ENCODE data around the gene NUDT3. TPM values are rescaled to one million over a fixed set of nuclear protein-coding genes. Genes with fewer than 3 reads are reported as not detected.

Gene NUDT3
- total RNA-seq, 1 experiment from 2014 or later: 26.1 TPM

DNA sequence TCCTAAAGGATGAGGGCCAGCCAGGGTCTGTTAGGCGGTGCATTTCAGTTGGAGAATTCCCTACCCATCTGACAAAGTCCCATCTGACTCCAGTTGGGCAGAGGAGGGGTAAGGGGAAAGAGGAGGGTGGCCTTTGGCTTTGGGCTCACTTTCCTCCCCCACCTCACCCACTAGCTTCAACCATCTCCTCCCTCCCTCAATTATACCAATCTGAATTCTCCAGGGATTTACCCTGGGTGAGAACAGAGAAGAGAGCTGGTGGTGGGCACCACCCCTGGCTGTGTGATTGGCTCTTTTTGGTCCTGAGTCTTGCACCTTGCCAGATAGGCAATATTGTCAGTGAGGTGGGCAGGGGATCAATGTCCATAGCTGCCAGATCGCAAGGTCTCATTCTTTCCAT, 152.6 kb downstream of the NUDT3 start:
- DNase-seq (ENCODE audit: low read depth): no peak

DNA sequence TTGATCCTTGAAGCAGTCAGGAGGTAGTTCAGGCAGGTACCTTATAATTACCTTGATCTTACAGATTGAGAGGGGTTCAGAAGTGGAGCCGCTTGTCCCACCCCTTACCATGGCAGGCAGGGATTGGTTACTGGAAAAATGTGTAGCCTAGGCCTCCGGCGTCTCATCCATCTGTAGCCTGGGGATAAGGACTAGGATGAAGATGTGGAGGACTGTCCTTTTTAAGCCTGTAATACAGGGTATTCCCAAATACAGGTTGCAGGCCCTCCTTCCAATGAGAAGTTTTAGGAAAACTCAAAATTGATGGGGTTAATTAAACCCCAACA, 153.0 kb downstream of the NUDT3 start:
- no peak for DNase-seq (ENCODE audit: low read depth)

DNA sequence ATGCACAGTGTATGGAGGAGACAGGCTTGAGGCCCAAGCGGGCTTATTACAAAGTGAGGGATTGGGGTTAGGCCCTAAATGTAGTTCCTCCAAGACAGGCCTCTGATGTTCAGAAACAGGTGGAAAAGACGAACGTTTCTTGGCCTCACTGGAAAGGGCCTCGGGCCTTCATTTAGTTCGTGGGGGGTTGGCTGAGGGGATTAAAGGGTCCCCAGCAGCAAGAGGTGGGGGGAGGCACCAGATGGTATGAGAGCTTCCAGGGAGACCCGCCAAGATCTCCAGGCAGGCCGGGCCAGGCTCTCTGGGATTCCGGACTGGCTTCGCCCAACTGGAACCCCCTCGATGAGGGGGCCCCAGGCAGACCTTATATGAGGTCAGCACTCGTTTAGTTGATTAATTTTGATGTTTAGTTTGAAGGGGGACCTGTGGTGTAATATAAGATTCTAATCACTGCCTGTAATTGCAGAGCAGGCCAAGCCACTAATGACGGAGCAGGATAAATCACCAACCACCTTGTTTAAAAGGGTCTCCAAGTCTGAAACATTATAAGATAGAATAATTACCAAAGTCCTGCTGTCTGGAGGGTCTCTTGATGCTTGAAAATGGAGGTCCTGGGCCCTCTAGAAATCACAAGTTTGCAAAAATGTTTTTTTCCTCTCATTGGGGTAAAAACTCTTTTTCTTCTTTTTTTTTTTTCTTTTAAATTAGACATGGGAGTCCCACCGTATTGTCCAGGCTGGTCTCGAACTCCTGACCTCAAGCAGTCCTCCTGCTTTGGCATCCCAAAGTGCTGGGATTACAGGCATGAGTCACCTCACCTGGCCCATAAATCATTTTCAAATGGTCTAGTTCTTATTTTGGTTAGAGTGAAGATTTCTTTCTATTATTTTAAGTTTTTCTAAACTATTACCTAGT, 153.6 kb downstream of the NUDT3 start:
- peak; percentile 33 for DNase-seq (ENCODE audit: low read depth)

DNA sequence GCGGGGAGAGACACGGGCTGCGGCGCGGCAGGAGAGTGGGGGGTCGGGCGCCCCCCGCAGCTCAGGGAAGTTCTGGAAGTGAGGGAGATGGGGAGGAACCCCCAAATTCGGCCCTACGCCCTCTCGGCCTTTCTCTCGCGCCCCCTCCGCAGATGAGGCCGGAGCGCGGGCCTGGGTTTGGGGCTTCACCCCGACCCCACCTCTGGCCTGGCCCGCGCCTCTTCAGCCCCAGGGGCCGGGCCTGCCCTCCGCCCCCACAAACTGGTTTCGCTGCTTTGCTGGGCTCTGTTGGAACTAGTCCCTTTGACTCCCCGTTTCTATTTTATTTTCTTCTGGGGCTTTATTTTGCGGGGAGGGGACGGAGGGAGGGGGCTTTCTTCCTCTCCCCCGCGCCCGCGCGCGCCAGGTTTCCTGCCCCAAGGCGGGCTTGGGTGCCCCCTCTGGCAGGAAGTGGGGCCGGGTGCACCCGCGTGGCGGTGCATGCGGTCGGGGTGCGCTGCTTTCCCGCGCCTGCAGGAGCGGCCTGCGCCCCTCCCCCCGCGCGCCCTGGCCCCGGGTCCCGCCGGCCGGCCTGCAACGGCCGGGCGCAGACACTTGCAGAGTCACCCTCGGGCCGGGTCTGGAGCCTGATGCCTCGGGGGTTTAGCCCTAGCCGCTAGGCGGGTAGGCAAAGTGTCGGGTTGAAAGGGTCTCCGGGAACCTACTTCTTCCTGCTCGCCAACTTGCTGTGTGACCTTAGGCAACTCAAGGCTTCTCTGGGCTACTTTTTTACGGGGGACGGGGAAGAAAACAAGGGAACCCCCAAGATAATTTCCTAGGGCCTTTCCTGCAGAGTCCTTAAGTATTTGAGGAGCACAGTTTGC, 154.5 kb downstream of the NUDT3 start:
- DNase-seq (ENCODE audit: low read depth): peak; percentile 53

DNA sequence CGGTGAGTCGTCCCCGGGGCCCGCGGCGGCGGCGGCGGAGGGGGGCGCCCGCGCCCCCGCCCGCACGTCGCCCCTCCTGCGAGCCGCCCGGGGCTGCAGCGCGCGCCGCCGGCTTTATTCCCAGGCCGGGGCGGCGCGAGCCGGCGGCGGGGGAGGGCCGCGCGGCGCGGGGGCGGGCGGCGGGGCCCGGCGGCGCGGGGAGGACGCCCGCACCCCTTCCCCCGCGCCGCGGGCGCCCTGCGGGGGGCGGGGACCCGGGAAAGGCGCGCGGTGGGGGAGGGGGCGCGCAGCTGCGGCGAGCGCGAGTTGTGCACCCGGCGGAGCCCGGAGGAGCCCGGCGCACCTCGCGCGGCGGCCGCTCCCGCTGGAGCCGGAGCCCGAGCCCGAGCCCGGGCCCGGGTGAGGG, 155.2 kb downstream of the NUDT3 start:
- DNase-seq (ENCODE audit: low read depth): no peak

DNA sequence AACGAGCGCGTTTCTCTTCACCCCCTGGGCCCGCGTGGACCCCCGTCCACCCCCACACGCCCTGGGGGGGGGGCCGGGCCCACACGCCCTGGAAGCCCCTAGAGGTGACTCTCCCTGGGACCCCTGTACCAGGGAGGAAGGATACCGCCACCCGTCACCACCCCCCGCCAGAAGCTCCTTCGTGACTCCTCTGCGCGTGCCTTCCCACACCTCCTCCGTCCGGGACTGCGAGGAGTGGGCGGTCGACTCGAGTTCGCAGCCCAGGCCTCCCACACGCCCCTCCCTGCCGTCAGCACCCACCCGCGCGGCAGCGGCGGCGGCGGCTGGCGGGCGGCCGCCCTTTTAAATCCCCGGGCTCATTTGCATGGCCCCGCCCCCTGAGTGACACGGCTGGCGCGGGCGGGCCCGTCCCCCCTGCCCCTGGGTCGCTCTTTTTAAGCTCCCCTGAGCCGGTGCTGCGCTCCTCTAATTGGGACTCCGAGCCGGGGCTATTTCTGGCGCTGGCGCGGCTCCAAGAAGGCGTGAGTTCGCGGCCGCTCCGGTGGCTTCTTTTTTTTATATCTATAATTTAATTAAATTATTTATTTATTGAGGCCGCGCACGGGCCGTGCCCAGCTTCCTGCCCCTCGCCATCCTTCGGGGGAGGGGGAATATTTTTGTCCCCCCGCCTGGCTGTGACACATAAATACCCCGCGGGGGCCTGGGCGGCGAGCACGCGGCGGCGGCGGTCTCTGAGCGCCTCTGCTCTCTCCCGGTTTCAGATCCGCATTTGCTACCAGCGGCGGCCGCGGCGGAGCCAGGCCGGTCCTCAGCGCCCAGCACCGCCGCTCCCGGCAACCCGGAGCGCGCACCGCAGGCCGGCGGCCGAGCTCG, 155.8 kb downstream of the NUDT3 start, which contains the start of gene HMGA1:
Gene HMGA1 (plus strand): TSS at position 431 of the 873 bp plus-strand sequence. CDS start 3,908 bp downstream, outside the sequence.
- DNase-seq (ENCODE audit: low read depth): peak; percentile 88

DNA sequence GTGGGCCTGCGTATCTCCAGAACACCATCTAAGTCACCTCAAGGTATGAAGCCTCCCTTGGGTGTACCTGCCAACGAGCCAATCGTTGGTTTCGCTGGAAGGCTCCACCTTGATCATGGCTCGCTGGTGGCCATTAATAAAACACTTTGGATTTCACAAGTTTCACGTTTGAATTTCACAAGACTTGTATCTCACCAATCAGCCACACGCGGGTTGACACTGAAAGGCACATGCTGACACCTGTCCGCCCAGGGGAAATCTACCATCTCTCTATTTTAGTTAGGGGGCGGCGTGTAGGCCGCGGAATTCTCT, 156.4 kb downstream of the NUDT3 start:
- no peak for DNase-seq (ENCODE audit: low read depth)

DNA sequence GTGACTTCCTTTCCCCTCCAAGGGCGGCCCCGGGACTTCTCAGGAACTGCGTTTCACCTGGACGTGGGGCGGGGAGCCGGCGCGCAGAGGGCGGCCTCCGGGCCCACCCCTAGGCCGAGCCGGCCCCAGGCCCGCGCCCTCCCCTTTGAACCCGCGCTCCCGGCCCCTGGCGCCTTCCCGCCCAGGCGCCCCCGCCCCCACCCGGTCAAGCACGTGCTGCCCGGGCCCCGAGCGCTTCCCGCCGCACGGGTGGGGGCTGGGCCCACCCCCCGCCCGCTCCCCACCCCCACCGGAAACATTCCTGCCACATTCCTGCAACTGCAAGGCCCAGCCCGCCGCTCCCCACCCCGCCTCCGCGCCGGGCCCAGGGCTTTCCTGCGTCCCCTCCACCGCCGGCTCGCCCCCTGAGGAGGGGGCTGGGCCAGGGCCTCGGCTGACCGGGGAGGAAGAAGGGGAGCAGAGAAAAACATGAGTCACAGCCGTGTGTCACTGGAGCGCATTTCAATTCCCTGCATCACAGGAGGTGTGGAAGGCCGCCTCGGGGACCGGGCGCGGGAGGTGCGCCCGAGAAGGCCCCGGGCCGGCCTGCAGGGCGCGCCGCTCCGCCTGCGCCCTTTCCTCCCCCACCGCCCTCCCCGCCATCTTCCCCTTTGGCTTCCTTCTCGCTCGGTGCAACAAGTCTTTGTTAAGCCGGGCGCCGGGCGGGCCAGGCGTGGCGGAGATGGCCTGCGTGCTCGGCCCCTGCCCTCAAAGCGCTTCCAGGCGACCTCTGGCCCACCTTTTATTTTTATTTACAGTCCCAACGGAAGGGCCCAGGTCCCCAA, 156.9 kb downstream of the NUDT3 start:
- no peak for DNase-seq (ENCODE audit: low read depth)

DNA sequence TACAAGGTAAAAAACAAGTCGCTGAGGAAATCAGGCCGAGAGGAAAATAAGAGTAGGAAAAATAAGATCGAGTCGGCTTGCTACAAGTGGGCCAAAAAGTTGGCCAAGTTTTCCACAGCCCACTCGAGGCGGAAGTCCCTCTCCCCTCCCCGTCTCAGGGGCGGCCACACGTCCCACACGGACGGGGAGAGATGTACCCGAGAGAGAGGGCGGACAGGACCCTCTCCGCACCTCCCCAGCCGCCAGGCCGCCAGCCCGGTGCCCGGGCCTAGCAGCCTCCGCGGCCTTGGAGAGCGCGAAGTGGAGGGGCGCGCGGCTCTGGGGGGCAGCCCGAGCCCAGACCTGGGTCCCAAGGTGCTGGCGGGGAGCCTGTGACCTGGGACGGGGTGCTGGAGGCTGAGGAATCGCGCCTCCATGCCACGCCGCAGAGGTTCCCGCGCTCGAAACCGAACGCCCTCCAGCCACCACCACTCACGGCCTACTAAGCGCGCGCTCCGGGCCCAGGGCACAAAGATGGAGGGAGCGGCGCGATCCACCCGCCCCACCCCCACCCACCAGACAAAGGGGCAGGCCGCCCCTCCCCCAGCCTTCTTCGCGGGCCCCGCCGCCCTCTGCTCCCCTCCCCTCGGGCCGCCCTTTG, 157.7 kb downstream of the NUDT3 start:
- DNase-seq (ENCODE audit: low read depth): no peak

DNA sequence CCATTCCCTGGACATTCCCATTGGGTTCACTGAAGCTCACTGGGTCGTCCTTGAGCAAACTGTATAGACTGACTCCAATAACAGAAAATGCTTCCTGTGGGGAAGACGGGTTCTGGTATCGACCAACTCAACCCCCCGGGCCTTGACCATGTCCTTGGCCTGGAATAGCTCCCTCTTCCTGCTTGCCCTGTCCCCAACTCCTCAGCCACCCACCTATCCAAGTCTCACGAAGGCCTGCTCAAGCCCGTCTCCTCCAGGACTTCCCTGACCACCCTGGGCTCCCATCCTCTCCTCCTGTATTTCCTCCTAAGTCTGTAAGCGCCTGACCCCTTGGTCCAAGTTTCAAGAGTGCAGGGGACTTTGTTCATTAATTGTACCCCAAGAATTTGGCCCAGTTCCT, 158.6 kb downstream of the NUDT3 start:
- no peak for DNase-seq (ENCODE audit: low read depth)

DNA sequence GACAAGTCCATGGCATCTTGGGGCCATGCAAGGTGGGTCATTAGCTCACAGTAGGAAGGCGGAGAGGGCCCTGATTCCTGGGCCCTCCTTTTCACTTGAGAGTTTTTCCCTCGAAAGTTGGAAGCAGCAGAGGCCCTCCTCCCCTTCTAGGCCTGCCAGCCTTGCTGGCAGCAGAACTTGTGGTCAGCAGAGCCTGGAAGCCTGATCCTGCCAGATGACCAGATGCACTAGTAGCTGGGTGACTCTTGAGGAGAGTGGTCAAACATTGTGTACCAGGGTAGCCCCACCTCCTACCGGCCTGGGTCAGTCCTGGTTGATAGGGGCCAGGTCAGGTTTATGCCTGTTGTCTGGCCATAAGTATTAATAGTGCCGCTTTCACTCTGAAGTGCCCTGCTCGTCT, 159.6 kb downstream of the NUDT3 start:
- DNase-seq (ENCODE audit: low read depth): peak; percentile 49

DNA sequence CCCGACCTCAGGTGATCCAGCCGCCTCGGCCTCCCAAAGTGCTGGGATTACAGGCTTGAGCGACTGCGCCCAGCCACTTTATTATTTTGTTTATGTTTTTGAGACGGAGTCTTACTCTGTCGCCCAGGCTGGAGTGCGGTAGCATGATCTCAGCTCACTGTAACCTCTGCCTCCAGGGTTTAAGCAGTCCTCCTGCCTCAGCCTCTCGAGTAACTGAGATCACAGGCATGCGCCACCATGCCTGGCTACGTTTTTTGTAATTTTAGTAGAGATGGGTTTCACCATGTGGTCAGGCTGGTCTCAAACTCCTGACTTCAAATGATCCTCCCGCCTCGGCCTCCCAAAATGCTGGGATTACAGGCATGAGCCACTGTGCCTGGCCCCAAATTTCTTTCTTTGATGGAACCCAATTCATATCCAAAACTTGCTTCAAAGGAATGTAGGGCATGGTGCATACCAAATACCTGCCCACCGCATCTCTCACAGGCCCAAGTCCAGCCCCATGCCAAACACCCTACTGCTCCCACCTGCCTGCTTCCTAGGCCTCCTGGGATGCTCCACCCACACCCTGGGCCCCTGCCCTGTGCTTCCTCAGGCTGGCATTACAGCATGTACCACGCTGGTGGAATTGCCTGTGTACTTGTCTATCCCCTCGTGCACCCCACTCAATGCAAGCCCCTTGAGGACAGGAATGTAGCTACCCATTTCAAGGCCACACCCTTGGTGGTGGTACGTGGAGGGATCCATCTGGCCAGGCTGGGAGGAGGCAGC, 160.7 kb downstream of the NUDT3 start:
- no peak for DNase-seq (ENCODE audit: low read depth)

DNA sequence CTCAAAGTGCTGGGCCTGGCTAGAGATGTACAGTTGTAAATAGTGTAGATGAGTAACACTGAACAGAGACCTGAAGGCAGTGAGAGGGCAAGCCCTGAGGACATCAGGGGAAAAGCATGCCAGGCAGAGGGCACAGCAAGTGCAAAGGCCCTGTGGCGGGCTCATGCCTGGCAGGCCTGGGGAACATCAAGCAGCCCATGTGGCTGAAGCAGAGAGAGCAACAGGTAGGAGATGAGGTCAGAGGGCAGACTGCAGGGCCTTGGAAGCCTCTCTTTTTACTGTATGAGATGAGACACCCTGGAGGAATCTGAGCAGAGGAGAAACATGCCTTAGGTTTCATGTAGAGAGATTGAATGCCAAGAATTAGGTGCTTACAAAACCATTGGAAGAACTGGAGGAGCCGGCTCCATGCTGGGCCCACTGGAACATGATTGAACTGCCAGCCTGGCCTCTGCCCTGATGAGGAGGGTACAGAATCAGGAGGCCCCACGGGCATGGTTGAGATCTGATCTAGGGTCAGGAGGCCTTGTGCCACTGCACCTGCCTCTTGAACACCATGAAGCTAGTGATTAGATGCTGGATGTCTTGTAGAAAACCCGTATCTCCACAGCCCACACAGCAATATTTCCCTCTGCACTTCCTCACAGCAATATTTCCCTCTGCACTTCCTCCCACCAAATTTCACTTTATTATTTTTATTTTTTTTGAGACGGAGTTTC, 161.7 kb downstream of the NUDT3 start:
- DNase-seq (ENCODE audit: low read depth): no peak

DNA sequence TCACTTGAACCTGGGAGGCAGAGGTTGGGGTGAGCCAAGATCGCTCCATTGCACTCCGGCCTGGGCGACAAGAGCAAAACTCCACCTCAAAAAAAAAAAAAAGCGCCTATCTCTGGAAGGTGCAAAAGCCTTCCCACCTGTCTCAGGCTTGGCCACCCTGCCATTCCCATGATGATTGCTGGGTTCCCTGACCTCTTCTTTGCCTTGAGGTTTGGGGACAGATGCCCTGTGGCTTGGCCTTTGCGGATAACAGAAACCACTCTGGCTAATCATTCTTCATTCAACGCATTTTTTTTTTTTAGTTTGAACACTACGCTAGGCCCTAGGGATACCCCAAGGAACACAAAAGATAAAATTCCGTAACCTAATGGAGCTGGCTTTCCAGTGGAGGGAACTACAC, 162.6 kb downstream of the NUDT3 start:
- no peak for DNase-seq (ENCODE audit: low read depth)

Other genes starting within 250 kb of the NUDT3 start
- not detected in 2 replicates for gene GRM4, start 246.6 kb downstream of the NUDT3 start, total RNA-seq (2014; rRNA removed)
- gene HMGA1, start 155.8 kb downstream of the NUDT3 start, total RNA-seq (2014; rRNA removed): 420 and 508 TPM in 2 replicates
- 73.4 and 75.4 TPM in 2 replicates for gene SMIM29, start 143.7 kb downstream of the NUDT3 start, total RNA-seq (2014; rRNA removed)
- gene RPS10, start 33.4 kb upstream of the NUDT3 start, total RNA-seq (2014; rRNA removed): 2,414 and 2,513 TPM in 2 replicates
- gene PACSIN1, start 73.4 kb upstream of the NUDT3 start, total RNA-seq (2014; rRNA removed): not detected in 2 replicates
- not detected in 2 replicates for gene SPDEF, start 163.7 kb upstream of the NUDT3 start, total RNA-seq (2014; rRNA removed)

Measured in LHCN-M2 (cell line).